Tibial nerve (tissue), 4 donors: ENCODE measurements around the gene ZNF148. TPM values are rescaled to one million over a fixed set of nuclear protein-coding genes. Genes with fewer than 3 reads are reported as not detected.

Experiments
- DNase-seq, 2 donors: peaks; one replicate each; pipeline ENCODE4 v3.0.0-alpha.2; 2019; ENCODE audit warnings: low spot score in 2 of 2
- H3K27ac ChIP-seq, 4 donors: fragments of 200-600 bp; sonication (generic) in 3 of 4; one replicate each; pipeline ENCODE4 v1.5.1; 2017 to 2019; ENCODE audit warnings: mild to moderate bottlenecking in 1 of 4
- H3K27me3 ChIP-seq, 2 donors: fragments of 200-600 bp; sonication (generic) in 1 of 2; one replicate each; pipeline versions ENCODE4 v1.5.1 to v1.6.0; 2017 to 2019
- H3K36me3 ChIP-seq, 3 donors: fragments of 200-600 bp; sonication (generic); one replicate each; pipeline ENCODE4 v1.5.1; 2018 to 2019
- H3K4me1 ChIP-seq, 4 donors: fragments of 200-600 bp; sonication (generic) in 3 of 4; one replicate each; pipeline ENCODE4 v1.5.1; 2017 to 2019
- H3K4me3 ChIP-seq, 4 donors: fragments of 200-600 bp; sonication (generic) in 3 of 4; one replicate each; pipeline ENCODE4 v1.5.1; 2017 to 2019; ENCODE audit warnings: mild to moderate bottlenecking in 1 of 4, moderate library complexity in 1 of 4
- H3K9me3 ChIP-seq, 4 donors: fragments of 200-600 bp; sonication (generic) in 3 of 4; one replicate each; pipeline ENCODE4 v1.5.1; 2017 to 2019
- EP300 ChIP-seq, 2 donors: sonication (generic); formaldehyde crosslinking; IDR thresholded peaks; one replicate each; pipeline ENCODE4 v1.6.1; 2017; ENCODE audit warnings: antibody characterized with exemption in 2 of 2, mild to moderate bottlenecking in 1 of 2
- POLR2A ChIP-seq, 2 donors: fragments of 450-650 bp; IDR thresholded peaks; one replicate each; pipeline ENCODE4 v1.6.1; 2017; ENCODE audit warnings: antibody characterized with exemption in 2 of 2, mild to moderate bottlenecking in 2 of 2, moderate library complexity in 2 of 2
- WGBS, 2 donors: methylation state at CpG; one replicate each; pipeline ENCODE4 v1.1.5; 2018; 5-methylcytosine and 5-hydroxymethylcytosine counted together
- total RNA-seq, 4 donors: library from RNA; depleted of rRNA; stranded (reverse); fragments of >200 nt; gene quantifications; one replicate each; pipeline ENCODE4 v1.1.0, GENCODE V29; 2016
- TF ChIP-seq, protein P1 (sequence below), 5 experiments: fragments of 200-600 bp in 3 of 5; fragments of 450-650 bp in 2 of 5; sonication (generic) in 3 of 5; IDR thresholded peaks; one replicate each; pipeline ENCODE4 v1.5.1; 2016 to 2019; ENCODE audit warnings: antibody characterized with exemption in 5 of 5, mild to moderate bottlenecking in 3 of 5, moderate library complexity in 2 of 5

Gene ZNF148
- total RNA-seq, 4 donors from 2014 or later, result 19.5 to 28.0 (median 24.0) TPM

DNA sequence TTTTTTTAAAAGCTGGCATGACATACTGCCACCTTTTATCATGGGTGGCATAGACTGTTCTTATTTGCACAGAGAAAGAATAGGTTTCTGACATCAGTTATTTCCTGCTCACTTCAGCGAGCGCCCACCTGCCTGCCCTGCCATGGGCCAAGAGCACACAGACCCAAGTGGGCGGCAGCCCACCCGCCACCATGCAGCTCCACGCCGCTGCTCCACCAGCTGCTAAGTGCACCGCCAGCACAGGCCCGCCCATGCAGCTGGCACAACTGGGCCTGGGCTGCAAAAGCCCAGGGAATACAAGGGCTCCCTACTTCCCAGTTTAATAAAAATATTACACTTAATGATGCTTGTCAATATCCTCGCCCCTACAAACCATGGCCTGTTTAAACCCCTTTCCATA, 15.4 kb downstream of the ZNF148 start:
- H3K27me3 ChIP-seq, result no peaks in the 10 kb centered on the region
- TF ChIP-seq, protein P1, sequence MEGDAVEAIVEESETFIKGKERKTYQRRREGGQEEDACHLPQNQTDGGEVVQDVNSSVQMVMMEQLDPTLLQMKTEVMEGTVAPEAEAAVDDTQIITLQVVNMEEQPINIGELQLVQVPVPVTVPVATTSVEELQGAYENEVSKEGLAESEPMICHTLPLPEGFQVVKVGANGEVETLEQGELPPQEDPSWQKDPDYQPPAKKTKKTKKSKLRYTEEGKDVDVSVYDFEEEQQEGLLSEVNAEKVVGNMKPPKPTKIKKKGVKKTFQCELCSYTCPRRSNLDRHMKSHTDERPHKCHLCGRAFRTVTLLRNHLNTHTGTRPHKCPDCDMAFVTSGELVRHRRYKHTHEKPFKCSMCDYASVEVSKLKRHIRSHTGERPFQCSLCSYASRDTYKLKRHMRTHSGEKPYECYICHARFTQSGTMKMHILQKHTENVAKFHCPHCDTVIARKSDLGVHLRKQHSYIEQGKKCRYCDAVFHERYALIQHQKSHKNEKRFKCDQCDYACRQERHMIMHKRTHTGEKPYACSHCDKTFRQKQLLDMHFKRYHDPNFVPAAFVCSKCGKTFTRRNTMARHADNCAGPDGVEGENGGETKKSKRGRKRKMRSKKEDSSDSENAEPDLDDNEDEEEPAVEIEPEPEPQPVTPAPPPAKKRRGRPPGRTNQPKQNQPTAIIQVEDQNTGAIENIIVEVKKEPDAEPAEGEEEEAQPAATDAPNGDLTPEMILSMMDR (IDR thresholded peaks at IDR 0.05), result no peak
- TF ChIP-seq EP300 (IDR thresholded peaks at IDR 0.05), result no peak
- TF ChIP-seq POLR2A (IDR thresholded peaks at IDR 0.05), result no peak
- no peak for DNase-seq
- H3K36me3 ChIP-seq, result no peaks in the 10 kb centered on the region
- H3K4me3 ChIP-seq, result no peak overlapping the region
- H3K27ac ChIP-seq, result no peak overlapping the region
- no peaks in the 10 kb centered on the region for H3K9me3 ChIP-seq
- peaks cover 0 to 61% (median 9%) of the 10 kb centered on the region in 4 donors for H3K4me1 ChIP-seq
- WGBS, 2 donors, result 95 to 96% methylated on average over 9 of the region's 9 CpGs

DNA sequence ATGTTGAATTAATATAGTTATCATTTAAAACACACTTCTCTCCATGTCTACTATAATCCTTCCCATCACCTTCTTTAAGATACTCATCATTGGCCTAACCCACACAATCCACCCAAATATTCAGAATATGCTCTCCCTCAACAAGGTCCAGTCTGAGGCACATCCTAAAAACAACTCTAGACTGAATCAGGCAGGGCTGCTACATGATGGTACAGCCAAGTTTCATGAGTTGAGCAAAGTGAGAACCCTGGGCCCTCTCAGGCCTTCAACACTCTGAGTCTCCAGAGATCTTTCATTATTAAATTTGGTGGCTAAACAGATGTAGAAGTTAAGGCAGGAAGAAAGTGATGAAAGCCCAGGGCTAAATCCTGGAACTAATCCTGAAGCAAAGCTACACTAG, 16.2 kb downstream of the ZNF148 start:
- Histone ChIP-seq H3K27ac (no peak overlapping the region), H3K4me3 (no peak overlapping the region), H3K9me3 (no peaks in the 10 kb centered on the region), H3K36me3 (no peaks in the 10 kb centered on the region), H3K27me3 (no peaks in the 10 kb centered on the region), H3K4me1 (peaks cover 0 to 61% (median 9%) of the 10 kb centered on the region in 4 donors)
- TF ChIP-seq EP300 (IDR thresholded peaks at IDR 0.05) (no peak), POLR2A (IDR thresholded peaks at IDR 0.05) (no peak)
- TF ChIP-seq, protein P1 (IDR thresholded peaks at IDR 0.05), result no peak
- no peak for DNase-seq

DNA sequence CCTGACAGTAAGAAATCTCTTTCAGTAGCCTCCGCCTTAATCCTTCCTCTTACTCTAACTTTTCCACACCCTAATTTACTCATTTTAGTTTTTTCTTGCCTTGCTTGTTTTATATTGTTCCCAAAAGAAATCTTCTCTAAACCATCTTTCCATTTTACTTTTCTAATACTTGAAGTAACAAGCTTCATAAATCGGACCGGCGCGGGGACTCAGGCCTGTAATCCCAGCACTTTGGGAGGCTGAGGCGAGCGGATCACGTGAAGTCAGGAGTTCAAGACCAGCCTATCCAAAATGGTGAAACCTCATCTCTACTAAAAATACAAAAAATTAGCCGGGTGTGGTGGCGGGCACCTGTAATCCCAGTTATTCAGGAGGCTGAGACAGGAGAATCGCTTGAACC, 17.3 kb downstream of the ZNF148 start:
- peaks cover 0 to 61% (median 9%) of the 10 kb centered on the region in 4 donors for H3K4me1 ChIP-seq
- peak overlapping the region in 2 of 4 donors; percentile 61 to 66 for H3K27ac ChIP-seq
- TF ChIP-seq POLR2A (IDR thresholded peaks at IDR 0.05) (no peak), EP300 (IDR thresholded peaks at IDR 0.05) (no peak)
- TF ChIP-seq, protein P1 (IDR thresholded peaks at IDR 0.05), result no peak
- no peaks in the 10 kb centered on the region for H3K36me3 ChIP-seq
- H3K27me3 ChIP-seq, result no peaks in the 10 kb centered on the region
- H3K4me3 ChIP-seq, result peak overlapping the region in 3 of 4 donors; percentile 32 to 65 (median 50)
- no peak for DNase-seq
- whole genome bisulfite sequencing, 2 donors, result 90 to 92% methylated on average over 11 of the region's 11 CpGs
- no peaks in the 10 kb centered on the region for H3K9me3 ChIP-seq

DNA sequence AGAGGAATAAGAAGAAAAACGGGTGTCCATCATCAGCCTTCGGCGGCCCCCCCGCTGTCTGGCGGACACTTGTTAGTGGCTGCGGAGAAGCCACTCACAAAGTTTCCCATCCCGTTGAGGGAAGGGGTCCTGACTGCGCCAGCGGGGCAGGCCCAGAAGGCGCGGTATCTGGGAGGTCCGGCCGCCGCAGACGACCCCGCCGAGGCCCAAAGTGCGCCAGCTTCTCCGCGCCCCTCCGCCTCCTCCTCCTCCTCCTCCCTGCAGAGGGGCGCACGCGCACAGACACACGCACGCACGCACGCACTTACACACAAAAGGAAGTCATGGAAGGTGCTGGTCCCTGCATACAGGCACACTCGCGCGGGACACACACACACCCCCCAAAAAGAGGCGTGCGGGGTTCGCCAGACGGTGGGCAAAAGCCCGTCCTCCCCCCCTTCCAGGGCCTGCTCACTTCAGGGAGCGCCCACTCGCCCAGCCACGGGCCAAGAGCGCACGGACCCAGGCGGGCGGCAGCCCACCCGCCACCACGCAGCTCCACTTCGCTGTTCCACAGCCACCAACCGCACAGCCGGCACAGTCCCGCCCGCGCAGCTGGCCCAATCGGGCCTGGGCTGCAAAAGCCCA, 18.0 kb downstream of the ZNF148 start:
- TF ChIP-seq POLR2A (IDR thresholded peaks at IDR 0.05) (no peak), EP300 (IDR thresholded peaks at IDR 0.05) (no peak)
- TF ChIP-seq, protein P1 (IDR thresholded peaks at IDR 0.05), result no peak
- Histone ChIP-seq H3K4me1 (peaks cover 0 to 61% (median 9%) of the 10 kb centered on the region in 4 donors), H3K4me3 (peak overlapping the region; percentile 32 to 65 (median 53)), H3K27ac (peak overlapping the region in 3 of 4 donors; percentile 61 to 67 (median 66)), H3K9me3 (no peaks in the 10 kb centered on the region), H3K36me3 (no peaks in the 10 kb centered on the region), H3K27me3 (no peaks in the 10 kb centered on the region)
- WGBS, 2 donors, result 2% methylated on average over 29 to 39 of the region's 52 CpGs
- peak in 1 of 2 donors; percentile 25 for DNase-seq

DNA sequence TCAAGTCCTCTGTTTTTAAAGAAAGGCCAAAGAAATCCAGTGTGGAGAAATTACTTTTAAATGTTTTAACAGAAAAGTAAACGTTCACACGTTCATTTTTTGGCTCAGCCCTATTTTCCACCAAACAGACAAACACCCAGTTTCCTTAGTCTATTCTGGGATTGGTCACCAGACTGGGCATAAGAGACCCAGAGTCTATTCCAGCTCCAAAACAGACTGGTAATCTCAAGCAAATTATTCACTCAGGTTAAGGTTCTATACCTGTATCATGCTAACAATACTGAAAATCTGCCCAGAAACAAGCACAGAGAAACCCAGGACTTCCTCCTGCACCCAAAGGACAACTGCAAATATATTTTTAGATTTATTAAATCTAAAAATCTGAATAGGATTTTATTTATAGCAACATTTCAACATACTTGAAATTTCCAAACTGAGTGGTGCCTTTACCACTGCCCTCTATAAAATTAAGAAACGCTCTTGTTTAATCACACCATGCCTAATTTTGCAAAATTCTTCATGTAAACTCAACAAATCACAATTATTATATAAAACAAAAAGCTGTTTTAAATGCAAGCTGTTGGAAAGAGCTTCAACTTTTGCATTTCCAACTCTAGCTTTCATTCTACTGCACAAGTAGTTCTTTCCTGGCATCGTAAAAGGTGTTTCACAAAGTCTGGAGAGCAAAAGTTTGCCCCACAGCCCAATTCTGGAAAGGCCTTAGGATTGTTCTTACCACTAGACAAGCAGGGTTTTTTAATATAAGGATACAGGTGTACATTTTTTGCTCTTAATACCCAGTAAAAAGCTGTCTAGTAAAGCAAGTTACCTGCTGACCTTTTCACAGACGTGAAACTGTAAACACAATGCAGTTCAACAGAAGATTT, 18.7 kb downstream of the ZNF148 start:
- DNase-seq, result no peak
- H3K27me3 ChIP-seq, result no peaks in the 10 kb centered on the region
- H3K9me3 ChIP-seq, result no peaks in the 10 kb centered on the region
- WGBS, 2 donors, result 30 to 32% methylated on average over 5 of the region's 5 CpGs
- H3K4me1 ChIP-seq, result peaks cover 0 to 55% (median 6%) of the 10 kb centered on the region in 4 donors
- peak overlapping the region in 2 of 4 donors; percentile 66 to 67 for H3K27ac ChIP-seq
- no peak for TF ChIP-seq POLR2A (IDR thresholded peaks at IDR 0.05)
- TF ChIP-seq EP300 (IDR thresholded peaks at IDR 0.05), result no peak
- TF ChIP-seq, protein P1 (IDR thresholded peaks at IDR 0.05), result no peak
- peak overlapping the region; percentile 32 to 65 (median 53) for H3K4me3 ChIP-seq
- no peaks in the 10 kb centered on the region for H3K36me3 ChIP-seq
